ENCODE measurements around the gene DHPS.
"Not testable (repeated sequence)": the region's sequence is repeated elsewhere in the genome, so short reads cannot be mapped to it uniquely, and the experiment has no call there.

Gene DHPS

DNA sequence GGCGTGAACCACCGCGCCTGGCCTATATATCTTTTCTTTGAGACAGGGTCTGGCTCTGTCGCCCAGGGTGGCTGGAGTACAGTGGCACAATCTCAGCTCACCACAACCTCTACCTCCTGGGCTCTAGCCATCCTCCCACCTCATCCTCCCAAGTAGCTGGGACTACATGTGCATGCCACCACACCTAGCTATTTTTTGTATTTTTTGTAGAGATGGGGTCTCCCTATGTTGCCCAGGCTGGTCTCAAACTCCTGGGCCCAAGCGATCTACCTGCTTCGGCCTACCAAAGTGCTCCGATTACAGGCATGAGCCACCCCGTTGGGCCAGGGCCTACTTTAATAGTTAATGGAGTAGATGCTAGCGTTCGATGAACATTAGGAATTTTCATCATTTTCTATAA lies 38.6 kb upstream of the DHPS start:
- in situ Hi-C loops (cut with MboI; ENCODE audit: low sequenced_read_pairs, unreplicated experiment) = no loop called here
- TF ChIP-seq, protein P1, sequence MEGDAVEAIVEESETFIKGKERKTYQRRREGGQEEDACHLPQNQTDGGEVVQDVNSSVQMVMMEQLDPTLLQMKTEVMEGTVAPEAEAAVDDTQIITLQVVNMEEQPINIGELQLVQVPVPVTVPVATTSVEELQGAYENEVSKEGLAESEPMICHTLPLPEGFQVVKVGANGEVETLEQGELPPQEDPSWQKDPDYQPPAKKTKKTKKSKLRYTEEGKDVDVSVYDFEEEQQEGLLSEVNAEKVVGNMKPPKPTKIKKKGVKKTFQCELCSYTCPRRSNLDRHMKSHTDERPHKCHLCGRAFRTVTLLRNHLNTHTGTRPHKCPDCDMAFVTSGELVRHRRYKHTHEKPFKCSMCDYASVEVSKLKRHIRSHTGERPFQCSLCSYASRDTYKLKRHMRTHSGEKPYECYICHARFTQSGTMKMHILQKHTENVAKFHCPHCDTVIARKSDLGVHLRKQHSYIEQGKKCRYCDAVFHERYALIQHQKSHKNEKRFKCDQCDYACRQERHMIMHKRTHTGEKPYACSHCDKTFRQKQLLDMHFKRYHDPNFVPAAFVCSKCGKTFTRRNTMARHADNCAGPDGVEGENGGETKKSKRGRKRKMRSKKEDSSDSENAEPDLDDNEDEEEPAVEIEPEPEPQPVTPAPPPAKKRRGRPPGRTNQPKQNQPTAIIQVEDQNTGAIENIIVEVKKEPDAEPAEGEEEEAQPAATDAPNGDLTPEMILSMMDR (IDR thresholded peaks at IDR 0.05; ENCODE audit: borderline replicate concordance, control extremely low read depth, extremely low read depth, insufficient read depth, missing control alignments) = no peak
- DNase-seq (ENCODE audit: low spot score) = no peak

DNA sequence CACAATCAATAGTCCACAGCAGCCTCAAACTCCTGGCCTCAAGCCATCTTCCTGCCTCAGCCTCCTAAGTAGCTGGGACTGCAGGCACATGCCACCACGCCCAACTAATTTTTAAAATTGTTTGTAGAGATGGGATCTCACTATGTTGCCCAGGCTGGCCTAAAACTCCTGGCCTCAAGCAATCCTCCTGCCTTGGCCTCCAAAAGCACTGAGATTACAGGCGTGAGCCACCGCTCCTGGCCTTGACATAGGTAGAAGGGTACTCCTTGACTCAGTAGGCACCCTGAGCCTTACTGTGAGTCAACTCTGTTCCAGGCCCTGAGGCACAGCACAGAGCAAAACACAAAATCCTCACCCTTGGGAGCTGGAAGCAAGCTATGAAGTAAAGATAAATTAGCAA lies 34.2 kb upstream of the DHPS start:
- DNase-seq (ENCODE audit: low spot score) = no peak
- in situ Hi-C loops (cut with MboI; ENCODE audit: low sequenced_read_pairs, unreplicated experiment) = no loop called here
- TF ChIP-seq, protein P1 (IDR thresholded peaks at IDR 0.05; ENCODE audit: borderline replicate concordance, control extremely low read depth, extremely low read depth, insufficient read depth, missing control alignments) = no peak

DNA sequence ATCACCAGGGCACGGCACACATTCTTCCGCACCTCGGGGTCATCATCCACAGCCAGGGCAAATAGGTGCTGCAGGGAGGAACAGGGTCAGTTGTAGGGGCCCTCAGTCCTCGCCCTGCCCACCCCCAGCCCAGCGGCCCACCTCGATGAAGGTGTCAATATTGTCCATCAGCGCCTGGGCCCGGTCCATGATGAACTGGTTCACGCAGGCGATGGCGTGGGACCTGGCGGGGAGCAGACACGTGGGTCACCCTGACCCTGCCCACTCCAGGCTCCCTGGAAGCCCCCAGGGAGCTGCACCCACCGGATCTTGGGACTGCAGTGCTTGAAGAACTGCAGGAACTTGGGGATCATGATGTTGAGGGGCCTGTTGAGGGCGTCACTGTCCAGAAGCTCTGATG lies 33.4 kb upstream of the DHPS start:
- DNase-seq (ENCODE audit: low spot score) = no peak
- in situ Hi-C loops (cut with MboI; ENCODE audit: low sequenced_read_pairs, unreplicated experiment) = no loop called here
- TF ChIP-seq, protein P1 (IDR thresholded peaks at IDR 0.05; ENCODE audit: borderline replicate concordance, control extremely low read depth, extremely low read depth, insufficient read depth, missing control alignments) = no peak

DNA sequence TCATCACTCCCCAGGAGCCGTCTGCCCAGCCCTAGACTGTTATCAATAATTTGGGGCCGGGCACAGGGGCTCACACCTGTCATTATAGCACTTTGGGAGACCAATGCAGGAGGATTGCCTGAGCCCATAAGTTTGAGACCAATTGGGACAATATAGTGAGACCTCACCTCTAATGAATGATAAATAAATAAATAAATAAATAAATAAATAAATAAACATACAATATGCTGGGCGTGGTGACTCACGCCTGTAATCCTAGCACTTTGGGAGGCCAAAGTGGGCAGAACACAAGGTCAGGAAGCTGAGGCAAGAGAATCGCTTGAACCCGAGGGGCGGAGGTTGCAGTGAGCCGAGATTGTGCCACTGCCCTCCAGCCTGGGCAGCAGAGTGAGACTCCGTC lies 31.6 kb upstream of the DHPS start:
- in situ Hi-C loops (cut with MboI; ENCODE audit: low sequenced_read_pairs, unreplicated experiment); DNase-seq (ENCODE audit: low spot score): not testable (repeated sequence)

DNA sequence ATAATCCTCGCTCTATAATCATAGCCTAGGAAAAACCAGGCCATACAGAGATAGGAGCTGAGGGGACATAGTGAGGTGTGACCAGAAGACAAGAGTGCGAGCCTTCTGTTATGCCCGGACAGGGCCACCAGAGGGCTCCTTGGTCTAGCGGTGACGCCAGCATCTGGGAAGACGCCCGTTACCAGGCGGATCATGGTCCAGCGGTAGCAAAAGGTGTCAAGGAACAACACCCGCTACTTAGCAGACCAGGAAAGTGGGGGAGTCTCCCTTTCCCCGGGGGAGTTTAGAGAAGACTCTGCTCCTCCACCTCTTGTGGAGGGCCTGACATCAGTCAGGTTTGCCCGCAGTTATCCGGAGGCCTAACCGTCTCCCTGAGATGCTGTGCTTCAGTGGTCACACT lies 30.4 kb upstream of the DHPS start:
- in situ Hi-C loops (cut with MboI; ENCODE audit: low sequenced_read_pairs, unreplicated experiment); DNase-seq (ENCODE audit: low spot score): not testable (repeated sequence)

DNA sequence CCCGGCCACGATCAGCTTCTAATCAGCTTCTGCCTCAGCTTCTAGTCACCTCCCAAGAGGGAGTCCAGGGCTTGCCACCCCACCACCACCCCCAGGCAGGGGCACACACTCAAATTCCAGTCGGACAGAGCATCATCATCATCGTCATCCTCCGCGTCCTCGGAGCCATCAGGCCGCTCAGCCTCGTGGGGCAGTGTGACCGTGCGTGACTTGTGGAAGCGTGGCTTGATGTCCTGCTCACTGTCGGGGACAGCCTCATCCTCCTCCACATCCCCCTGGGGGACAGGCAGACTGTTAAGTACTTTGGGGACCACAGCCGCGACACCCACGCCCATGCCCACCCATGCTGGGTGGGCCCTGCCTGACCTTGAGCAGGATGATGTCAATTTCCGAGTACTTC lies 29.5 kb upstream of the DHPS start:
- DNase-seq (ENCODE audit: low spot score) = no peak
- in situ Hi-C loops (cut with MboI; ENCODE audit: low sequenced_read_pairs, unreplicated experiment) = no loop called here
- TF ChIP-seq, protein P1 (IDR thresholded peaks at IDR 0.05; ENCODE audit: borderline replicate concordance, control extremely low read depth, extremely low read depth, insufficient read depth, missing control alignments) = no peak

DNA sequence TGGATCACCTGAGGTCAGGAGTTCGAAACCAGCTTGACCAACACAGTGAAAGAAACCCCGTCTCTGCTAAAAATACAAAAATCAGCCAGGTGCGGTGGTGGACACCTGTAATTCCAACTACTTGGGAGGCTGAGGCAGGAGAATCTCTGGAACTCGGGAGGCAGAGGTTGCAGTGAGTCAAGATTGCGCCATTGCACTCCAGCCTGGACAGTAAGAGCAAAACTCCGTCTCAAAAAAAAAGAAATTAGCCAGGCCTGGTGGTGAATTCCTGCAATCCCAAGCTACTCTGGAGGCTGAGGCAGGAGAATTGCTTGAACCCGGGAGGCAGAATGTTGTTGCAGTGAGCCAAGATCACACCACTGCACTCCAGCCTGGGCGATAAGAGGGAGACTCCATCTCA lies 27.0 kb upstream of the DHPS start:
- in situ Hi-C loops (cut with MboI; ENCODE audit: low sequenced_read_pairs, unreplicated experiment) = no loop called here

DNA sequence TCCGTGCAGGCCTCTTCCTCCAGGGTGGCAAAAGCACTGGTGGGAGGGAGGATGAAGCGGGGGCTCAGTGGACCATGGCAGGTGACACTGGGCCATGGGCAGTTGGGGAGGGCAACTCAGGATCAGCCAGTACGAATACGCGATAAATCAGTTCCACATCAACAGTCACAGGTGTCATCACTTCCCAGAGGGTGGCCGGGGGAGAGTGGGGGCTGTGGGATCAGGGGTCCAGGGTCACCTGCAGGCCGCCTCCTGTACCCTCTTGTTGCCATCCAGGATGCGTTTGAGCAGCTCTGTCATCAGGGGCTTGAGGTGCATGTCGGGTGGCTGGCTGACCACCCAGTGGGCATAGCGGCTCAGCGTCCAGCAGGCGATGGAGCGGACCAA lies 24.6 kb upstream of the DHPS start:
- TF ChIP-seq, protein P1 (IDR thresholded peaks at IDR 0.05; ENCODE audit: borderline replicate concordance, control extremely low read depth, extremely low read depth, insufficient read depth, missing control alignments) = no peak
- in situ Hi-C loops (cut with MboI; ENCODE audit: low sequenced_read_pairs, unreplicated experiment) = no loop called here
- no peak for DNase-seq (ENCODE audit: low spot score)

More for the DNA sequence above, 27.0 kb upstream of the DHPS start:
- DNase-seq (ENCODE audit: low spot score) = no peak
- TF ChIP-seq, protein P1 (IDR thresholded peaks at IDR 0.05; ENCODE audit: borderline replicate concordance, control extremely low read depth, extremely low read depth, insufficient read depth, missing control alignments) = no peak

Data from GM13976 (cell line).